Mammary epithelial cell (primary cell): ENCODE data around the gene CTNNA1.

Source experiments
- EZH2 ChIP-seq: IDR thresholded peaks from 2 replicates; pipeline ENCODE4 v1.6.1; 2012; ENCODE audit warnings: low read length, inconsistent platforms, borderline replicate concordance
- TF ChIP-seq, protein P1 (sequence below), 2 donors: IDR thresholded peaks in 1 of 2; conservative IDR thresholded peaks in 1 of 2; 2 replicates each; pipeline ENCODE4 v1.5.1; 2011 to 2012; ENCODE audit warnings: inconsistent platforms in 2 of 2, low read length in 2 of 2, mild to moderate bottlenecking in 2 of 2, control low read depth in 1 of 2, low read depth in 1 of 2; ENCODE audit not compliant: insufficient read depth in 1 of 2; ENCODE audit errors: extremely low read depth in 1 of 2

DNA sequence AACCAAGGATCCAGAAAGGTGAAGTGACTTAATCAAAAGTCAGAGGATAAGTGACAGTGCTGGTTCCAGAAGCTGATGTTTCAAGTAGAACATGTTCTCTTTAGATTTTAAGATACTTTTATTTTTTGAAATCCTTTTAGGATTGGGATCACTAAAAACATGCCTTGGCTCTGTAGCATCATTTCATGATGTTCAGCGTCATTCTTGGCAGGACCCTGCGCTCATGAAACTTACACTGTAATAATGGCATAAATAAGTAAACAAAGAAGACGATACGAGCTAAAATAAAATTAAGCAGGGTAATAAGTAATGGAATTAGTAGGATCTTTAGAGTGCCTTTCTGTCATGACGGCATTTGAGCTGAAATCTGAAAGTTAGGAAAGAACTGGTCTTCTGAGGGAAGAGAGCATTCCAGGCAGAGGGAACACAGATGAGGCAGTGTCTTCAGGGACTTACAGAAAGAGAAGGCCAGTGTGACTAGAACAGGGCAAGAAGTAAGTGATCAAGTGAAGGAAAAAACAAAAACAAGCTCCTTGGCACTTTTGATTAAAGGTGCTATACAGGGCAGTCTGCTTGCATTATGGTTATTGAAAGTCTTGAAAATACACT is 19.9 kb downstream of the CTNNA1 start:
- TF ChIP-seq, protein P1, sequence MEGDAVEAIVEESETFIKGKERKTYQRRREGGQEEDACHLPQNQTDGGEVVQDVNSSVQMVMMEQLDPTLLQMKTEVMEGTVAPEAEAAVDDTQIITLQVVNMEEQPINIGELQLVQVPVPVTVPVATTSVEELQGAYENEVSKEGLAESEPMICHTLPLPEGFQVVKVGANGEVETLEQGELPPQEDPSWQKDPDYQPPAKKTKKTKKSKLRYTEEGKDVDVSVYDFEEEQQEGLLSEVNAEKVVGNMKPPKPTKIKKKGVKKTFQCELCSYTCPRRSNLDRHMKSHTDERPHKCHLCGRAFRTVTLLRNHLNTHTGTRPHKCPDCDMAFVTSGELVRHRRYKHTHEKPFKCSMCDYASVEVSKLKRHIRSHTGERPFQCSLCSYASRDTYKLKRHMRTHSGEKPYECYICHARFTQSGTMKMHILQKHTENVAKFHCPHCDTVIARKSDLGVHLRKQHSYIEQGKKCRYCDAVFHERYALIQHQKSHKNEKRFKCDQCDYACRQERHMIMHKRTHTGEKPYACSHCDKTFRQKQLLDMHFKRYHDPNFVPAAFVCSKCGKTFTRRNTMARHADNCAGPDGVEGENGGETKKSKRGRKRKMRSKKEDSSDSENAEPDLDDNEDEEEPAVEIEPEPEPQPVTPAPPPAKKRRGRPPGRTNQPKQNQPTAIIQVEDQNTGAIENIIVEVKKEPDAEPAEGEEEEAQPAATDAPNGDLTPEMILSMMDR (conservative IDR thresholded peaks at IDR 0.05 in 1 of 2, IDR thresholded peaks at IDR 0.05 in 1 of 2; ENCODE audit: extremely low read depth in 1 of 2, insufficient read depth in 1 of 2, low read depth in 1 of 2, low read length in 2 of 2): no peak
- TF ChIP-seq EZH2: no peak
